HepG2 (cell line): Measurements from ENCODE around the gene AK8. TPM values are rescaled to one million over a fixed set of nuclear protein-coding genes. Genes with fewer than 3 reads are reported as not detected.

Experiments
- ATAC-seq: fragments of 200-7000 bp; cut with Tn5 transposase; 3 replicates; pipeline ENCODE4 v1.9.1; 2020; ENCODE audit warnings: mild to moderate bottlenecking, moderate library complexity
- BruUV-seq: library from RNA; stranded (reverse); fragments of 400-500 nt; replicated peaks from 2 replicates; lab custom pipeline; 2021; lab: Mats Ljungman, UMichigan
- CTCF ChIA-PET: fragments of 300-600 bp; formaldehyde crosslinking; extraction: SDS; loops from one replicate; lab custom pipeline; 2021; ENCODE audit warnings: low total read pairs, inconsistent platforms, low intra/inter-chr PET ratio; lab: Yijun Ruan, JAX
- POLR2A ChIA-PET: fragments of 350-600 bp; sonication (Branson Sonifier 250); formaldehyde crosslinking; loops from one replicate; lab custom pipeline; 2020; ENCODE audit warnings: antibody characterized with exemption, inconsistent platforms; lab: Yijun Ruan, JAX
- DNase-seq: peaks from one replicate; pipeline ENCODE4 v3.0.0-alpha.2; 2015; ENCODE audit warnings: low spot score
- FAIRE-seq: peaks from 3 replicates; lab custom pipeline; 2011; peaks lifted over from hg19 to GRCh38; lab: Jason Lieb, UNC
- H2AFZ ChIP-seq: one replicate; pipeline ENCODE4 v1.6.1; 2011; ENCODE audit warnings: low read length, inconsistent platforms
- H3K27ac ChIP-seq: fragments of 300-600 bp; 3 replicates; pipeline ENCODE4 v1.8.0; 2011; ENCODE audit warnings: mixed run types, mild to moderate bottlenecking, mixed read lengths, low read length, inconsistent platforms; ENCODE audit not compliant: insufficient read depth; ENCODE audit errors: extremely low read length
- H3K27me3 ChIP-seq, 2 experiments: fragments of 200-600 bp in 1 of 2; 2 replicates in 1 of 2; 3 replicates in 1 of 2; pipeline versions ENCODE4 v1.6.0 to v1.8.0; 2011; ENCODE audit warnings: low read length in 2 of 2, mild to moderate bottlenecking in 2 of 2, moderate library complexity in 2 of 2, inconsistent platforms in 1 of 2; ENCODE audit not compliant: insufficient read depth in 2 of 2, control insufficient read depth in 1 of 2
- H3K36me3 ChIP-seq, 2 experiments: fragments of 200-600 bp in 1 of 2; replicated peaks in 1 of 2; 2 replicates in 1 of 2; 3 replicates in 1 of 2; pipeline versions ENCODE4 v1.5.1 to v1.8.0; 2011; ENCODE audit warnings: low read length in 2 of 2, inconsistent platforms in 1 of 2; ENCODE audit not compliant: insufficient read depth in 2 of 2, control insufficient read depth in 1 of 2
- H3K4me1 ChIP-seq: 2 replicates; pipeline ENCODE4 v1.5.1; 2012; ENCODE audit warnings: low read length, inconsistent platforms; ENCODE audit not compliant: insufficient read depth
- H3K4me2 ChIP-seq: 2 replicates; pipeline ENCODE4 v1.6.0; 2011; ENCODE audit warnings: low read depth, low read length, inconsistent platforms
- H3K4me3 ChIP-seq, 3 experiments: fragments of 200-600 bp in 1 of 3; sonication (generic), shearing (Covaris generic) in 1 of 3; replicated peaks in 1 of 3; 2 replicates each; pipeline ENCODE4 v1.5.1; 2011 to 2016; ENCODE audit warnings: low read length in 3 of 3, inconsistent platforms in 2 of 3, low read depth in 2 of 3, mild to moderate bottlenecking in 2 of 3, control low read depth in 1 of 3, mixed read lengths in 1 of 3; ENCODE audit not compliant: insufficient read depth in 1 of 3
- H3K79me2 ChIP-seq: one replicate; pipeline ENCODE4 v1.6.1; 2011; ENCODE audit warnings: low read length, inconsistent platforms; ENCODE audit not compliant: insufficient read depth
- H3K9ac ChIP-seq: 2 replicates; pipeline ENCODE4 v1.6.0; 2011; ENCODE audit warnings: mild to moderate bottlenecking, low read depth, low read length, inconsistent platforms; ENCODE audit not compliant: insufficient read depth
- H3K9me3 ChIP-seq: 2 replicates; pipeline ENCODE4 v1.5.1; 2012; ENCODE audit warnings: mild to moderate bottlenecking, low read length
- H4K20me1 ChIP-seq: 2 replicates; pipeline ENCODE4 v1.6.0; 2011; ENCODE audit warnings: inconsistent platforms, mild to moderate bottlenecking, low read length, moderate library complexity; ENCODE audit not compliant: insufficient read depth
- FIP1L1 ChIP-seq: fragments of 200-400 bp; formaldehyde crosslinking; IDR thresholded peaks from 2 replicates; pipeline ENCODE4 v1.6.1; 2018; ENCODE audit warnings: low read depth, mild to moderate bottlenecking, low read length, moderate library complexity, borderline replicate concordance; ENCODE audit not compliant: insufficient read depth
- HDAC6 ChIP-seq: fragments of 200-600 bp; sonication (generic); IDR thresholded peaks from 2 replicates; pipeline ENCODE4 v1.7.0; 2017; ENCODE audit warnings: mild to moderate bottlenecking, antibody characterized with exemption, low read length, low read depth
- KDM1A ChIP-seq: IDR thresholded peaks from 2 replicates; pipeline ENCODE4 v1.6.1; 2016; ENCODE audit warnings: missing compliant biosample characterization
- MYC ChIP-seq: sonication (generic); formaldehyde crosslinking; IDR thresholded peaks from 2 replicates; pipeline ENCODE4 v1.9.0; 2021; ENCODE audit warnings: missing genetic modification reagents, borderline replicate concordance
- NR2F6 ChIP-seq, 2 experiments: IDR thresholded peaks; 2 replicates each; pipeline ENCODE4 v1.6.1; 2016; ENCODE audit warnings: antibody characterized with exemption in 1 of 2, mild to moderate bottlenecking in 1 of 2
- RBAK ChIP-seq: sonication (generic); formaldehyde crosslinking; IDR thresholded peaks from 2 replicates; pipeline ENCODE4 v1.5.1; 2020; ENCODE audit warnings: mild to moderate bottlenecking, missing genetic modification reagents
- THYN1 ChIP-seq: sonication (generic); formaldehyde crosslinking; IDR thresholded peaks from 2 replicates; pipeline ENCODE4 v1.8.1; 2023; ENCODE audit warnings: low read depth, mild to moderate bottlenecking, moderate library complexity, missing genetic modification reagents, borderline replicate concordance
- ZBTB10 ChIP-seq: sonication (generic); formaldehyde crosslinking; IDR thresholded peaks from 2 replicates; pipeline ENCODE4 v1.4.0; 2020; ENCODE audit warnings: missing genetic modification reagents, borderline replicate concordance
- ZBTB37 ChIP-seq: sonication (generic); formaldehyde crosslinking; IDR thresholded peaks from 2 replicates; pipeline ENCODE4 v1.4.0; 2020; ENCODE audit warnings: mild to moderate bottlenecking, missing genetic modification reagents
- ZFP91 ChIP-seq: sonication (generic); formaldehyde crosslinking; IDR thresholded peaks from 2 replicates; pipeline ENCODE4 v1.9.0; 2022; ENCODE audit warnings: missing genetic modification reagents, mild to moderate bottlenecking, borderline replicate concordance
- ZFX ChIP-seq: sonication (generic); formaldehyde crosslinking; IDR thresholded peaks from 2 replicates; pipeline ENCODE4 v1.4.0; 2020; ENCODE audit warnings: mild to moderate bottlenecking, low read depth, missing genetic modification reagents, moderate library complexity
- ZNF446 ChIP-seq: sonication (generic); formaldehyde crosslinking; IDR thresholded peaks from 2 replicates; pipeline ENCODE4 v1.5.0; 2020; ENCODE audit warnings: mild to moderate bottlenecking, missing genetic modification reagents
- ZNF879 ChIP-seq: sonication (generic); formaldehyde crosslinking; IDR thresholded peaks from 2 replicates; pipeline ENCODE4 v1.8.1; 2023; ENCODE audit warnings: missing genetic modification reagents
- ZSCAN31 ChIP-seq: sonication (generic); formaldehyde crosslinking; IDR thresholded peaks from 2 replicates; pipeline ENCODE4 v1.5.0; 2020; ENCODE audit warnings: low read depth, mild to moderate bottlenecking, missing genetic modification reagents
- WGBS: methylation state at CpG from one replicate; pipeline ENCODE4 v1.1.6; 2017; ENCODE audit warnings: low lambda C conversion rate; 5-methylcytosine and 5-hydroxymethylcytosine counted together
- in situ Hi-C: cut with HindIII; loops from 2 replicates; pipeline ENCODE4 v1.10.0; 2017; ENCODE audit warnings: low pct_unique_long_range_greater_than_20kb; ENCODE audit not compliant: extremely low pct_ligation_motif_present
- intact Hi-C: fragments of 100-400 bp; cut with micrococcal nuclease; formaldehyde crosslinking; loops from one replicate; pipeline ENCODE4 v1.10.0; 2022; ENCODE audit not compliant: unreplicated experiment
- polyA plus RNA-seq, 8 experiments: library from polyadenylated mRNA; depleted of rRNA in 3 of 8; stranded (reverse) in 7 of 8; unstranded in 1 of 8; fragments of >200 nt; fragmentation: Illumina TruSeq in 4 of 8; extraction: Trizol in 4 of 8; gene quantifications; 2 replicates each; pipeline versions ENCODE4 v1.2.1 to v1.2.3, GENCODE V29; 2011 to 2016; ENCODE audit warnings: low read depth in 4 of 8, missing spikeins in 1 of 8, mixed read lengths in 1 of 8; ENCODE audit not compliant: insufficient read depth in 1 of 8
- total RNA-seq, 5 experiments: library from RNA; depleted of rRNA; stranded (reverse); fragments of >200 nt; fragmentation: Illumina TruSeq; extraction: Trizol; gene quantifications; 2 replicates each; pipeline ENCODE4 v1.2.3, GENCODE V29; 2016; ENCODE audit warnings: low read depth in 1 of 5

Gene AK8
- total and polyA plus RNA-seq, 2 of the 13 experiments (the other 11 are each of a cell fraction or from before 2014, with no cell fraction given): 0.11 TPM; not detected in 1

- no peak for TF ChIP-seq ZSCAN31
- TF ChIP-seq KDM1A: no peak
- TF ChIP-seq ZNF446 (CRISPR knock-in tag): no peak
- TF ChIP-seq, all 625 proteins: peak for 0
Observed at GRCh38 chr9:132864277-132864676, 13.8 kb downstream of the AK8 start (continued).

- ATAC-seq: no peak
- 40% methylated on average over 7 of the region's 12 CpGs for WGBS
- Histone ChIP-seq H3K9me3 (no peaks in the 10 kb centered on the region), H3K27me3 (peaks cover 1 to 15% of the 10 kb centered on the region in 2 experiments; a peak in 3 of 5 replicates), H3K79me2 (no peaks in the 10 kb centered on the region), H4K20me1 (no peaks in the 10 kb centered on the region), H3K36me3 (no peaks in the 10 kb centered on the region), H3K27ac (no peak overlapping the region), H3K9ac (no peak overlapping the region), H3K4me3 (no peak overlapping the region), H3K4me1 (no peaks in the 10 kb centered on the region), H2AFZ (no peak overlapping the region), H3K4me2 (no peak overlapping the region)
- no TSS peak for BruUV-seq
- intact Hi-C loops: no loop called here
- no peak for DNase-seq
- POLR2A ChIA-PET: no interaction called here
- CTCF ChIA-PET: no interaction called here
- in situ Hi-C loops: no loop called here
- no peak for FAIRE-seq
- TF ChIP-seq ZNF879: no peak
- TF ChIP-seq ZBTB10 (CRISPR knock-in tag): no peak
- no peak for TF ChIP-seq RBAK (CRISPR knock-in tag)
- TF ChIP-seq NR2F6 (IDR thresholded peaks at IDR 0.05): no peak
- no peak for TF ChIP-seq NR2F6 (CRISPR knock-in tag; IDR thresholded peaks at IDR 0.05)
- no peak for TF ChIP-seq ZBTB37 (CRISPR knock-in tag)
- no peak for TF ChIP-seq HDAC6
- TF ChIP-seq ZFP91 (CRISPR knock-in tag): no peak
- no peak for TF ChIP-seq ZFX (CRISPR knock-in tag)
- no peak for TF ChIP-seq MYC (CRISPR knock-in tag)
- TF ChIP-seq FIP1L1: no peak
- no peak for TF ChIP-seq THYN1
Observed at GRCh38 chr9:132863096-132863495, 15.0 kb downstream of the AK8 start.
